ENCODE measurements around the gene PRPF18. TPM values are rescaled to one million over a fixed set of nuclear protein-coding genes. Genes with fewer than 3 reads are reported as not detected.

Gene PRPF18
- total and polyA plus RNA-seq, 2 of the 4 experiments (the other 2 are of a cell fraction) = 10.0 to 16.9 TPM

GRCh38 chr10:13627459-13628310, 40.9 kb downstream of the PRPF18 start:
- no peaks in the 10 kb centered on the region for H3K27me3 ChIP-seq (ENCODE audit: control insufficient read depth, insufficient read depth, low read length)
- no CpG with 5 or more reads among the region's 7 CpGs for WGBS, 2 experiments (ENCODE audit: extremely low coverage in 2 of 2, insufficient read length in 1 of 2)
- dilution Hi-C loops (cut with HindIII; ENCODE audit: low sequenced_read_pairs, unreplicated experiment) = no loop called here

More at GRCh38 chr10:13627459-13628310, 40.9 kb downstream of the PRPF18 start:
- Histone ChIP-seq H3K9ac (ENCODE audit: low read depth, low read length) (no peak overlapping the region), H2BK20ac (ENCODE audit: low read depth, low read length) (no peak overlapping the region), H2BK5ac (ENCODE audit: low read depth, low read length, poor library complexity, severe bottlenecking) (no peak overlapping the region), H4K91ac (ENCODE audit: insufficient read depth, low read depth, low read length) (no peak overlapping the region), H3K23ac (ENCODE audit: low read depth, low read length) (no peak overlapping the region), H3K27ac (ENCODE audit: insufficient read depth, low read length) (no peak overlapping the region), H3K36me3 (ENCODE audit: control insufficient read depth, insufficient read depth, low read length) (peaks cover 19% of the 10 kb centered on the region), H4K5ac (ENCODE audit: low read depth, low read length) (no peak overlapping the region), H3K4me3 (ENCODE audit: insufficient read depth, low read depth, low read length) (no peak overlapping the region), H3K14ac (replicated peaks; ENCODE audit: low read depth, low read length) (no peak overlapping the region), H3K4ac (ENCODE audit: low read depth, low read length) (no peak overlapping the region), H4K8ac (ENCODE audit: low read depth in 2 of 2, low read length in 2 of 2) (no peak overlapping the region), H3K56ac (ENCODE audit: extremely low read depth, insufficient read depth, low read length) (no peak overlapping the region), H3K4me2 (ENCODE audit: low read depth, low read length) (no peak overlapping the region), H3K9me1 (ENCODE audit: insufficient read depth, low read length) (peaks cover 3% of the 10 kb centered on the region; the same call in 1 of the 2 replicates), H2AK5ac (ENCODE audit: low read depth, low read length) (no peak overlapping the region), H2AFZ (replicated peaks; ENCODE audit: low read length, poor library complexity) (no peak overlapping the region), H2BK15ac (ENCODE audit: low read depth, low read length) (no peak overlapping the region), H3K9me3 (ENCODE audit: control insufficient read depth, insufficient read depth, low read length) (no peaks in the 10 kb centered on the region), H3K79me1 (ENCODE audit: low read depth in 1 of 2, low read length in 2 of 2) (peaks cover 0 to 7% of the 10 kb centered on the region in 2 experiments; a peak in 3 of 4 replicates), H2AK9ac (replicated peaks; ENCODE audit: low read depth, low read length, poor library complexity) (no peak overlapping the region), H2BK120ac (ENCODE audit: low read depth, low read length) (no peak overlapping the region), H3K4me1 (ENCODE audit: control insufficient read depth, insufficient read depth, low read length) (no peaks in the 10 kb centered on the region), H4K20me1 (ENCODE audit: insufficient read depth, low read length) (no peaks in the 10 kb centered on the region), H3K18ac (ENCODE audit: low read depth, low read length) (no peak overlapping the region)
- TF ChIP-seq MXI1 (IDR thresholded peaks at IDR 0.05; ENCODE audit: borderline replicate concordance, low read depth, low read length) (no peak), MAFK (IDR thresholded peaks at IDR 0.05; ENCODE audit: low read depth, low read length) (no peak), SMC3 (IDR thresholded peaks at IDR 0.05; ENCODE audit: low read depth, low read length) (no peak), CTCF (conservative IDR thresholded peaks at IDR 0.05; ENCODE audit: low read depth, low read length) (no peak)
- intact Hi-C loops (cut with micrococcal nuclease) = no loop called here
- ATAC-seq (ENCODE audit: low read depth) (no peak), DNase-seq (no peak)
- ChIA-PET CTCF (no interaction called here), POLR2A (ENCODE audit: unreplicated experiment) (no interaction called here)
- no TSS peak for BruUV-seq (replicated peaks)
- in situ Hi-C loops (cut with MboI; ENCODE audit: low sequenced_read_pairs) = no loop called here

All from IMR-90 (cell line).